ENCODE data around the gene TEX10.

DNA sequence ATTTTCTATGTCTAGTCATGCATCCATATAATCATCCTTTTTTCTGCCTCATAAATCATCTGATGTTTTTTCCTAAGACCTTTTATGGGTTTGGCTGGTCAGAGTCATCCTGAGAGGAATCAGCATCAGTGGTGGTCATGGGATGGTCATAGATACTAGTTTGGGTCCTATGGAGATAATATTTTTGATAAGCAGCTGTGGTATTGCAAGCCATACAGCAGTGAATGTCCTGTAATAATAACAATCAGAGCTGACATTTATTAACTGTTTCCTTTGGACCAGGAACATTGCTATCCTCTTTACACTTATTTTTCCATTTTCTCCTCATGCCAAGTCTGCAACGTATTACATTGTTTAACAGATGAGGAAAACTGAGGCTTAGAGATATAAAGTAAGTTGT lies 83.1 kb downstream of the TEX10 start:
- TF ChIP-seq, protein P1, sequence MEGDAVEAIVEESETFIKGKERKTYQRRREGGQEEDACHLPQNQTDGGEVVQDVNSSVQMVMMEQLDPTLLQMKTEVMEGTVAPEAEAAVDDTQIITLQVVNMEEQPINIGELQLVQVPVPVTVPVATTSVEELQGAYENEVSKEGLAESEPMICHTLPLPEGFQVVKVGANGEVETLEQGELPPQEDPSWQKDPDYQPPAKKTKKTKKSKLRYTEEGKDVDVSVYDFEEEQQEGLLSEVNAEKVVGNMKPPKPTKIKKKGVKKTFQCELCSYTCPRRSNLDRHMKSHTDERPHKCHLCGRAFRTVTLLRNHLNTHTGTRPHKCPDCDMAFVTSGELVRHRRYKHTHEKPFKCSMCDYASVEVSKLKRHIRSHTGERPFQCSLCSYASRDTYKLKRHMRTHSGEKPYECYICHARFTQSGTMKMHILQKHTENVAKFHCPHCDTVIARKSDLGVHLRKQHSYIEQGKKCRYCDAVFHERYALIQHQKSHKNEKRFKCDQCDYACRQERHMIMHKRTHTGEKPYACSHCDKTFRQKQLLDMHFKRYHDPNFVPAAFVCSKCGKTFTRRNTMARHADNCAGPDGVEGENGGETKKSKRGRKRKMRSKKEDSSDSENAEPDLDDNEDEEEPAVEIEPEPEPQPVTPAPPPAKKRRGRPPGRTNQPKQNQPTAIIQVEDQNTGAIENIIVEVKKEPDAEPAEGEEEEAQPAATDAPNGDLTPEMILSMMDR (conservative IDR thresholded peaks at IDR 0.05 in 1 of 2, IDR thresholded peaks at IDR 0.05 in 1 of 2; ENCODE audit: low read depth in 1 of 2, low read length in 2 of 2), result no peak
- no peak for TF ChIP-seq EZH2 (IDR thresholded peaks at IDR 0.05; ENCODE audit: low read length, missing control alignments)
